Activated B cell treated with CpG ODN at 0.5 μM for 24 hours (primary cell): ENCODE data around the gene DLGAP4. TPM values are rescaled to one million over a fixed set of nuclear protein-coding genes. Genes with fewer than 3 reads are reported as not detected.

Experiments
- ATAC-seq: fragments of 200-7000 bp; cut with Tn5 transposase; one replicate; pipeline ENCODE4 v1.10.0; 2021; ENCODE audit warnings: low read depth, mild to moderate bottlenecking, moderate library complexity
- CTCF ChIA-PET: fragments of 350-600 bp; sonication (Branson Sonifier 250); formaldehyde crosslinking; loops from one replicate; lab custom pipeline; 2021; ENCODE audit warnings: antibody characterized with exemption; lab: Charles Lee
- POLR2A ChIA-PET: fragments of 350-600 bp; sonication (Branson Sonifier 250); formaldehyde crosslinking; loops from one replicate; lab custom pipeline; 2021; ENCODE audit warnings: antibody characterized with exemption; lab: Charles Lee
- DNase-seq: peaks from one replicate; pipeline ENCODE4 v3.0.0; 2022
- H3K27ac Mint-ChIP-seq: one replicate; pipeline ENCODE4 v1.8.0; 2020; ENCODE audit warnings: mixed read lengths
- H3K27me3 Mint-ChIP-seq: one replicate; pipeline ENCODE4 v1.8.0; 2021; ENCODE audit warnings: mixed read lengths
- H3K36me3 Mint-ChIP-seq: one replicate; pipeline ENCODE4 v1.8.0; 2021; ENCODE audit warnings: low read depth, mixed read lengths
- H3K4me1 Mint-ChIP-seq: one replicate; pipeline ENCODE4 v1.8.0; 2021; ENCODE audit warnings: mixed read lengths
- H3K4me3 Mint-ChIP-seq: one replicate; pipeline ENCODE4 v1.8.0; 2020; ENCODE audit warnings: mild to moderate bottlenecking, mixed read lengths
- H3K9me3 Mint-ChIP-seq: one replicate; pipeline ENCODE4 v1.8.0; 2020; ENCODE audit warnings: mixed read lengths
- CTCF ChIP-seq: fragments of 200-600 bp; IDR thresholded peaks from one replicate; pipeline ENCODE4 v1.8.0; 2022; ENCODE audit warnings: antibody characterized with exemption, mild to moderate bottlenecking
- intact Hi-C: fragments of 100-400 bp; cut with micrococcal nuclease; formaldehyde crosslinking; loops from one replicate; pipeline ENCODE4 v1.15.1; 2024
- total RNA-seq: library from RNA; stranded (reverse); gene quantifications from 2 replicates; pipeline ENCODE4 v1.2.3, GENCODE V29; 2022

Gene DLGAP4
- total RNA-seq, 1 donor from 2014 or later = 38.7 TPM

- peak within 1 kb of the TSS; percentile 91 for H3K27ac Mint-ChIP-seq
- peak; percentile 92 for DNase-seq
- peaks cover 12% of the 10 kb centered on the region for H3K36me3 Mint-ChIP-seq
- ChIA-PET POLR2A (interaction anchor here (0.6 to 9.7 kb wide), 16 partner anchors 13 to 619 kb away, joined by 3 to 268 read pairs (median 4); partner anchors contain the start of genes RAB5IF, SCAND1 and SLA2), CTCF (interaction anchor here (1.8 to 5.3 kb wide), 2 partner anchors 21 to 32 kb away, joined by 11 to 39 read pairs; partner anchors contain the start of gene RAB5IF)
- no peaks in the 10 kb centered on the region for H3K27me3 Mint-ChIP-seq
- peaks cover 36% of the 10 kb centered on the region for H3K4me1 Mint-ChIP-seq
- no peak for TF ChIP-seq CTCF
- H3K4me3 Mint-ChIP-seq = peak within 1 kb of the TSS; percentile 90
- intact Hi-C loops = loop anchor here (1.0 to 5.0 kb wide), 4 partner anchors 17 to 199 kb away; partner anchors contain the start of genes DSN1 and RAB5IF
- no peaks in the 10 kb centered on the region for H3K9me3 Mint-ChIP-seq
- peak; percentile 77 for ATAC-seq
These were observed 267.1 kb downstream of the DLGAP4 start, which contains the start of gene TGIF2 for GRCh38 chr20:36573103-36573797. Gene TGIF2, plus strand, starts transcription at chr20:36573597. Its CDS starts 5,178 bp downstream, at chr20:36578775.

GRCh38 chr20:36573798-36574365, 267.7 kb downstream of the DLGAP4 start:
- H3K36me3 Mint-ChIP-seq = peaks cover 18% of the 10 kb centered on the region
- DNase-seq (peak; percentile 55), ATAC-seq (peak; percentile 4)
- no peaks in the 10 kb centered on the region for H3K27me3 Mint-ChIP-seq
- peak overlapping the region; percentile 69 for H3K27ac Mint-ChIP-seq
- no peak for TF ChIP-seq CTCF
- CTCF ChIA-PET = interaction anchor here (1.8 to 5.3 kb wide), 2 partner anchors 21 to 31 kb away, joined by 11 to 39 read pairs; partner anchors contain the start of gene RAB5IF
- H3K4me1 Mint-ChIP-seq = peaks cover 36% of the 10 kb centered on the region
- intact Hi-C loops = loop anchor here (1.0 to 5.0 kb wide), 4 partner anchors 18 to 198 kb away; partner anchors contain the start of genes DSN1 and RAB5IF
- no peaks in the 10 kb centered on the region for H3K9me3 Mint-ChIP-seq
- POLR2A ChIA-PET = interaction anchor here (0.6 to 9.7 kb wide), 10 partner anchors 9 to 620 kb away, joined by 3 to 268 read pairs (median 6); partner anchors contain the start of genes RAB5IF and SCAND1
- H3K4me3 Mint-ChIP-seq = peak overlapping the region; percentile 90

- CTCF ChIA-PET = interaction anchor here (0.8 to 5.3 kb wide), 6 partner anchors 10 to 31 kb away, joined by 3 to 39 read pairs (median 6); partner anchors contain the start of gene RAB5IF
- no peaks in the 10 kb centered on the region for H3K9me3 Mint-ChIP-seq
- ATAC-seq (peak; percentile 15), DNase-seq (peak; percentile 44)
- TF ChIP-seq CTCF = no peak
- H3K27me3 Mint-ChIP-seq = no peaks in the 10 kb centered on the region
- intact Hi-C loops = loop anchor here (1.0 to 5.0 kb wide), 2 partner anchors 13 to 198 kb away; partner anchors contain the start of gene DSN1
- H3K27ac Mint-ChIP-seq = peak overlapping the region; percentile 86
- peaks cover 25% of the 10 kb centered on the region for H3K36me3 Mint-ChIP-seq
- POLR2A ChIA-PET = interaction anchor here (0.5 to 9.7 kb wide), 12 partner anchors 9 to 953 kb away, joined by 3 to 268 read pairs (median 7); partner anchors contain the start of genes BLCAP and RAB5IF
- H3K4me3 Mint-ChIP-seq = peak overlapping the region; percentile 90
- peaks cover 36% of the 10 kb centered on the region for H3K4me1 Mint-ChIP-seq
These were observed 268.4 kb downstream of the DLGAP4 start for GRCh38 chr20:36574366-36575135.

GRCh38 chr20:36576081-36576445, 269.9 kb downstream of the DLGAP4 start:
- no peak for DNase-seq
- CTCF ChIA-PET = interaction anchor here (5.3 kb wide), 1 partner anchor 29 kb away, joined by 39 read pairs; the partner anchor contains the start of gene RAB5IF
- TF ChIP-seq CTCF = no peak
- H3K9me3 Mint-ChIP-seq = no peaks in the 10 kb centered on the region
- POLR2A ChIA-PET = interaction anchor here (5.9 to 9.7 kb wide), 3 partner anchors 13 to 28 kb away, joined by 66 to 268 read pairs (median 205); partner anchors contain the start of gene RAB5IF
- no peak for ATAC-seq
- H3K4me3 Mint-ChIP-seq = peak overlapping the region; percentile 90
- intact Hi-C loops = loop anchor here (1.0 kb wide), 1 partner anchor 115 kb away; no protein-coding TSS in a partner anchor
- H3K4me1 Mint-ChIP-seq = peaks cover 36% of the 10 kb centered on the region
- no peaks in the 10 kb centered on the region for H3K27me3 Mint-ChIP-seq
- H3K36me3 Mint-ChIP-seq = peaks cover 36% of the 10 kb centered on the region
- peak overlapping the region; percentile 86 for H3K27ac Mint-ChIP-seq

Other genes starting within 250 kb of the DLGAP4 start
- 0.49 and 0.64 TPM in 2 replicates for gene EPB41L1, start 151.6 kb upstream of the DLGAP4 start, total RNA-seq
- gene AAR2, start 69.9 kb upstream of the DLGAP4 start, total RNA-seq = 25.9 and 27.4 TPM in 2 replicates
- 5.4 and 8.0 TPM in 2 replicates for gene MYL9, start 235.2 kb downstream of the DLGAP4 start, total RNA-seq